Measurements from ENCODE around the gene FBXL13. TPM values are rescaled to one million over a fixed set of nuclear protein-coding genes. Genes with fewer than 3 reads are reported as not detected.

FBXL13 gene
- total RNA-seq, 1 experiment from 2014 or later: 0.35 TPM

DNA sequence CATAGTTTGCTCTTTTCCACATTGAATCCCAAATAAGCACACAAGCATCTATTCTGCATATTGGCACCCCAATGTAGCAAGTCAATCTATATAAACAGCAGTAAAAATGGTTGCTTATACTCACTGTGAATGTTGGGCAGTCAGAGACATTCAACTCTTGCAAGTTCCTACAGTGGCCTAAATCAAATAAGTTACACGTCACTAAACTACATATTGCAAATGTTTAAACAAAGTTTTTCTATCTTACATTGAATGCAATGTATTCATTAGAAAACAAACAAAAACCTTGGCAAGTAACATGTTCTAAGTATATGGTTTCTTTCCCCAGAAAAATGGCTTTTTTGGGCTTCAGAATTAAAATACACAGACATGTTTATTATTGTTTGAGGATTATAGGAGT, 142.8 kb downstream of the FBXL13 start:
- POLR2A ChIA-PET: no interaction called here
- Mint-ChIP-seq H3K4me1 (ENCODE audit: insufficient read depth, unreplicated experiment) (peaks cover 11% of the 10 kb centered on the region), H3K4me3 (ENCODE audit: unreplicated experiment) (no peak overlapping the region), H3K9me3 (ENCODE audit: unreplicated experiment) (no peaks in the 10 kb centered on the region), H3K27me3 (ENCODE audit: insufficient read depth, unreplicated experiment) (no peaks in the 10 kb centered on the region), H3K27ac (ENCODE audit: low read depth, unreplicated experiment) (no peak overlapping the region), H3K36me3 (ENCODE audit: insufficient read depth, unreplicated experiment) (no peaks in the 10 kb centered on the region)
- TF ChIP-seq, protein P1, sequence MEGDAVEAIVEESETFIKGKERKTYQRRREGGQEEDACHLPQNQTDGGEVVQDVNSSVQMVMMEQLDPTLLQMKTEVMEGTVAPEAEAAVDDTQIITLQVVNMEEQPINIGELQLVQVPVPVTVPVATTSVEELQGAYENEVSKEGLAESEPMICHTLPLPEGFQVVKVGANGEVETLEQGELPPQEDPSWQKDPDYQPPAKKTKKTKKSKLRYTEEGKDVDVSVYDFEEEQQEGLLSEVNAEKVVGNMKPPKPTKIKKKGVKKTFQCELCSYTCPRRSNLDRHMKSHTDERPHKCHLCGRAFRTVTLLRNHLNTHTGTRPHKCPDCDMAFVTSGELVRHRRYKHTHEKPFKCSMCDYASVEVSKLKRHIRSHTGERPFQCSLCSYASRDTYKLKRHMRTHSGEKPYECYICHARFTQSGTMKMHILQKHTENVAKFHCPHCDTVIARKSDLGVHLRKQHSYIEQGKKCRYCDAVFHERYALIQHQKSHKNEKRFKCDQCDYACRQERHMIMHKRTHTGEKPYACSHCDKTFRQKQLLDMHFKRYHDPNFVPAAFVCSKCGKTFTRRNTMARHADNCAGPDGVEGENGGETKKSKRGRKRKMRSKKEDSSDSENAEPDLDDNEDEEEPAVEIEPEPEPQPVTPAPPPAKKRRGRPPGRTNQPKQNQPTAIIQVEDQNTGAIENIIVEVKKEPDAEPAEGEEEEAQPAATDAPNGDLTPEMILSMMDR (IDR thresholded peaks at IDR 0.05; ENCODE audit: unreplicated experiment): no peak
- no TSS peak for BruUV-seq (replicated peaks)
- CTCF ChIA-PET: no interaction called here
- no peak for DNase-seq (ENCODE audit: unreplicated experiment)
- intact Hi-C loops (cut with micrococcal nuclease): no loop called here

- ChIA-PET POLR2A (interaction anchor here (0.7 kb wide), 2 partner anchors 20 to 1751 kb away, joined by 3 read pairs; no protein-coding TSS in a partner anchor), CTCF (interaction anchor here (0.5 kb wide), 1 partner anchor 71 kb away, joined by 3 read pairs; no protein-coding TSS in a partner anchor)
- DNase-seq (ENCODE audit: unreplicated experiment): no peak
- Mint-ChIP-seq H3K9me3 (ENCODE audit: unreplicated experiment) (no peaks in the 10 kb centered on the region), H3K36me3 (ENCODE audit: insufficient read depth, unreplicated experiment) (no peaks in the 10 kb centered on the region), H3K4me3 (ENCODE audit: unreplicated experiment) (no peak overlapping the region), H3K27me3 (ENCODE audit: insufficient read depth, unreplicated experiment) (no peaks in the 10 kb centered on the region), H3K4me1 (ENCODE audit: insufficient read depth, unreplicated experiment) (peaks cover 13% of the 10 kb centered on the region), H3K27ac (ENCODE audit: low read depth, unreplicated experiment) (no peak overlapping the region)
- TF ChIP-seq, protein P1 (IDR thresholded peaks at IDR 0.05; ENCODE audit: unreplicated experiment): no peak
- intact Hi-C loops (cut with micrococcal nuclease): no loop called here
- BruUV-seq (replicated peaks): no TSS peak
These were observed 147.2 kb downstream of the FBXL13 start for GRCh38 chr7:102927312-102927933.

- H3K9me3 Mint-ChIP-seq (ENCODE audit: unreplicated experiment): no peaks in the 10 kb centered on the region
- no peak overlapping the region for H3K4me3 Mint-ChIP-seq (ENCODE audit: unreplicated experiment)
- no peak for DNase-seq (ENCODE audit: unreplicated experiment)
- no TSS peak for BruUV-seq (replicated peaks)
- H3K27me3 Mint-ChIP-seq (ENCODE audit: insufficient read depth, unreplicated experiment): no peaks in the 10 kb centered on the region
- no peaks in the 10 kb centered on the region for H3K36me3 Mint-ChIP-seq (ENCODE audit: insufficient read depth, unreplicated experiment)
- intact Hi-C loops (cut with micrococcal nuclease): no loop called here
- TF ChIP-seq, protein P1 (IDR thresholded peaks at IDR 0.05; ENCODE audit: unreplicated experiment): no peak
- ChIA-PET POLR2A (no interaction called here), CTCF (no interaction called here)
- H3K4me1 Mint-ChIP-seq (ENCODE audit: insufficient read depth, unreplicated experiment): peaks cover 13% of the 10 kb centered on the region
- no peak overlapping the region for H3K27ac Mint-ChIP-seq (ENCODE audit: low read depth, unreplicated experiment)
These were observed 147.8 kb downstream of the FBXL13 start for GRCh38 chr7:102926783-102927140.

- BruUV-seq (replicated peaks): no TSS peak
- Mint-ChIP-seq H3K9me3 (ENCODE audit: unreplicated experiment) (no peaks in the 10 kb centered on the region), H3K36me3 (ENCODE audit: insufficient read depth, unreplicated experiment) (no peaks in the 10 kb centered on the region), H3K27me3 (ENCODE audit: insufficient read depth, unreplicated experiment) (no peaks in the 10 kb centered on the region), H3K27ac (ENCODE audit: low read depth, unreplicated experiment) (no peak overlapping the region), H3K4me1 (ENCODE audit: insufficient read depth, unreplicated experiment) (peaks cover 13% of the 10 kb centered on the region), H3K4me3 (ENCODE audit: unreplicated experiment) (no peak overlapping the region)
- intact Hi-C loops (cut with micrococcal nuclease): no loop called here
- CTCF ChIA-PET: no interaction called here
- POLR2A ChIA-PET: no interaction called here
- TF ChIP-seq, protein P1 (IDR thresholded peaks at IDR 0.05; ENCODE audit: unreplicated experiment): no peak
- DNase-seq (ENCODE audit: unreplicated experiment): no peak
These were observed 148.4 kb downstream of the FBXL13 start for GRCh38 chr7:102925976-102926782.

Measured in MCF 10A (cell line).